ENCODE results near the gene UGP2.
"Not testable (repeated sequence)": the region's sequence is repeated elsewhere in the genome, so short reads cannot be mapped to it uniquely, and the experiment has no call there.

Gene UGP2

DNA sequence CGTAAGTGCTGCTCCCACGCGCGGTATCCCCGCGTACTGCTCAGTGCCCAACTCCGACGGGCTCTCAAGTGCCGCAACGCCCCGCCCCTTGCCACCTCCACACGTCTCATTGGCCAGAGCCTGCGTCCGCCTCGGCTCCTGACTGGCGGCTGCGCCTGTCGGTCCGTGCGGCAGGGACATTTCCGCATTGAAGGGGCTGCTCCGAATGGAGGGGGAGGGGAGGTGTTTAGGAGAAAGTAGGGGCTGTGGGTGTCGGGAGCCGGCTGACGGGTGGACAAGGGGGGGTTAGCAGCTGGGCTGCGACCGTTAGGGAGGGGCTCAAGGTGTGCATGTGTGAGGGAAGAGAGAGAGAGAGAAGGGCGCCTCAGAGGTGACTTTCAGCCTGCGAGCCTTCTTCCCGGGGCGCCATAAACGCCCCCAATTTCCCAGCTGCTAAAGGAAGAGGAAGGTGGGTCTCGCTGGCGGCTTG is 877 bp upstream of the UGP2 start:
- DNase-seq, result peak; percentile 98

DNA sequence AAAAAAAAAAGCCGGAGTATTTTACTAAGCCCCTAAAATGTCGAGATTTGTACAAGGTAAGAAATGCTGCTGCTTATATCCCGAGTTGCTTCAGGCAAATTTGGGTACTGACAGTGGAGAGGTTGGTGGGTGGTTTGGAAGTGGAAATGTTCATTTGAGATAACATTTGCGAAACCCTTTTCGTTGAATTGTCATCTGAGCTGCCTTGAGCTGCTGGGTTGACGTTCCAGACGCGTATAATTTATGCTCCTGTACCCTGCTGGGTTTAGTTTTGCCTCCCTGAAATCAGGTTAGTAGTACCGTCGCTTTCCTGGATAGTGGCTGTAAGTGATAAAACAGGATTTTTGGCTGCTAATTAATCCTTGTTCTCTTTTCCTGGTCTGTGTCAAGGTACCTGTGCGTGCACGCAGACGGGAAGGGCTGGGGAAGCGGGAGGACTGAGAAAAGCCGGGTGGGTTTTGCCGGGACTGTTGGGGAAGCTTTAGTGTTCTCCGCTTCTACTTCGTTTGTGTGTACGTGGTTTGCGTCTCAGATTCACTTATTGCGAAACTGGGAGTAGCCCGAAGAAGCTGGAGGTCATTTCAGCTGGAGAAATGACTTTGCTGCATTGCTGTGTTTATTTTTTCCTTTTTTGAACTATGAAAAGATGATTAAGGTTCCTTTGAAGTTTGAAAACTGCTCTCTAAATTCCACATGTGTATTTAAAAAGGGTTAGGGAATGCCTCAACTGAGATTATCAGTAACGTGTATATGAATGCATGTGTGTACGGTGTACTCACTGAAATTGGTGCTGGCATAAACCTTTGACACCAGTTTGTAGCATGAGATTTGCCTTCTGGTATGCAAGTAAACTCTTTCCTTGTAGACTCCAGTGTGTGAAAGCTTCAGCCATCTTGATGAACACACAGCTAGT is 709 bp downstream of the UGP2 start:
- no peak for DNase-seq

DNA sequence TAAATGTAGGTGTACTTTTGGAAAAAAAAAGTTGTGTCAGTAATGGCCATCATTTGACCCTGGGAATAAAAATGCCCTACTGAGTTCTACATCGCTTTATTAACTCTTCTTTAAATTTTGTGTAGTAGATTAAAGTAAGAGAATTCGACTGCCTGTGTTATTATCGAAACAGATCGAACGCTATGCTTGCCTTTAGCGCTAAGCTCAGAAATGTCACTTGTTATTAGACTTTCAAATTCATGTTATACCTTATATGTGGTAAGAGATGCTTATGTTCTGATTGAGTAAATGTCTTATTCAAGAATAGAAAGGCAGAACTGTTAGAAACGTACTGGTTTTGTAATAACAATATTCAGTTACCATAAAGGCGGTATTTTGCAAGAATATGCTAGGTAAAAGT is 1.4 kb downstream of the UGP2 start:
- DNase-seq, result no peak

DNA sequence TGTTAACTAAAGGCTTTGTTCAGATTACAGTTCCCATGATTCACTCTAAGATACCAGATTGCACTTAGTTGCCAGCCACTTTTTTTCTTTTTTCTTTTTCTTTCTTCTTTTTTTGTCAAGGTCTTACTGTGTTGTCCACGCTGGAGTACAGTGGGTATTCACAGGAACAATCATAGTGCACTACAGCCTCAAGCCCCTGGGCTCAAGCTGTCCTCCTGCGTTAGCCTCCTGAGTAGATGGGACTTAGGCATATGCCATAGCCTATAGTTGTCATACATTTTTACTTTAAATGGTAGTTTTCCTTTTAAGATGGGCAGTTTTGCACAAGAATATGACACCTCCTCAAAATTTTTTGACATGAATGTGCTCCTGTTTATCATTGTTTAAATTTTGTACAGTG is 2.1 kb downstream of the UGP2 start:
- DNase-seq, result no peak

DNA sequence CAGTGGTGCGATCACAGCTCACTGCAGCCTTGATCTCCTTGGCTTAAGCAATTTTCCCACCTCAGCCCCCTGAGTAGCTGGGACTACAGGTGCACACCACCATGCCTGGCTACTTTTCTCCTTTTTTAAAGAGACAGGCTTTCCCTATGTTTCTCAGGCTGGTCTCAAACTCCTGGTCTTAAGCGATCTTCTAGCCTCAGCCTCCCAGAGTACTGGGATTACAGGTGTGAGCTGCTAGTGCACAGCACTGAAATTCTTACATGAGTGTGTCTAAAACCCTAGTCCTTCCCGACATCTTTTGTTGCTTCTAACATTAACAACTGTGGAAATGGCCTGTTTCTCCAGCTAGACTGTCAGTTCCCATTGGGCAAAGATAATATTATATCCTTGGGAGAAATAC is 2.9 kb downstream of the UGP2 start:
- DNase-seq, result no peak

DNA sequence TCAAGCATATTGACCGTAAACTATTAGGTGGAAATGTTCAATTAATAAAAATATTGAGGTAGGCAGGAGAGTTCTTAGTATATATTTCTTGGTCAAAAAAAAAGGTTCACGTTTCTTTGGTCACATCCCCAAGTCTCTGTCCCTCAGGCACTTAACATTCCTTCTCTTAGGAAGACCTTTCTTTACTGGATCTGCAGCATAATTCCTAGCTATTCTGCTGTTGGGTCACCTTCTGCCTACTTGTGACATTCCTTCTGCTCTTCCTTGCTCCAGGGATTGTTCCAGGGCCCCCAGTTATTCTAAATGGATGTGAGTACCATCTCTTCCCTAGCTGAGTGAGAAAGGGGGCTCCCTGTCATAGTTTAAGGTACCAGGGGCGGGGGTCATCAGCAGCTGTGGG is 4.2 kb downstream of the UGP2 start:
- DNase-seq, result no peak

DNA sequence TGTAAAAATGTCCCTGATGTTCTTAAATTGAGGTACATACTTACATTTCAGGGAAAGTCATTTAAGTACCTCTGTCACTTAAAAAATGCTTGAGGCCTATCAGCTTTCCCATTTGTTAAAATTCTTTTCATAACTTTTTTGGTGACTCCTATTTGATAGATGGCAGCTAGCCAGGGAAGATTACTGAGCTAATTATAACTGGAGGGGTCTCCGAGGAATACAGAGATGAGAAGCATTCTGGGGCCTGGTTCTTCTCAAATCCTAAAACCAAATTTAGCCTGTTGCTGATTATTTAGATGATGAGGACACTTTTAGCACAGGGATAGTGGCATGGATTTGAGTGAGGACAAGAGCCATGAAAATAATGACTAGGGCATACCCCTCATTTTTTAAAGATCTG is 4.8 kb downstream of the UGP2 start:
- DNase-seq, result peak; percentile 3

DNA sequence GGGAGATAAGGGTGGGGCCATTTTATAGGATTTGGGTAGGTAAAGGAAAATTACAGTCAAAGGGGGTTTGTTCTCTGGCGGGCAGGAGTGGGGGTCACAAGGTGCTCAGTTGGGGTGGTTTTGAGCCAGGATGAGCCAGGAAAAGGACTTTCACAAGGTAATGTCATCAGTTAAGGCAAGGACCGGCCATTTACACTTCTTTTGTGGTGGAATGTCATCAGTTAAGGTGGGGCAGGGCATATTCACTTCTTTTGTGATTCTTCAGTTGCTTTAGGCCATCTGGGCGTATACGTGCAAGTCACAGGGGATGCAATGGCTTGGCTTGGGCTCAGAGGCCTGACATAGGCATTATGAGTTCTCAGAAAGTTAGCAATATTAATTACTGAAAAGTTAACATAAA is 5.9 kb downstream of the UGP2 start:
- not testable (repeated sequence) for DNase-seq

DNA sequence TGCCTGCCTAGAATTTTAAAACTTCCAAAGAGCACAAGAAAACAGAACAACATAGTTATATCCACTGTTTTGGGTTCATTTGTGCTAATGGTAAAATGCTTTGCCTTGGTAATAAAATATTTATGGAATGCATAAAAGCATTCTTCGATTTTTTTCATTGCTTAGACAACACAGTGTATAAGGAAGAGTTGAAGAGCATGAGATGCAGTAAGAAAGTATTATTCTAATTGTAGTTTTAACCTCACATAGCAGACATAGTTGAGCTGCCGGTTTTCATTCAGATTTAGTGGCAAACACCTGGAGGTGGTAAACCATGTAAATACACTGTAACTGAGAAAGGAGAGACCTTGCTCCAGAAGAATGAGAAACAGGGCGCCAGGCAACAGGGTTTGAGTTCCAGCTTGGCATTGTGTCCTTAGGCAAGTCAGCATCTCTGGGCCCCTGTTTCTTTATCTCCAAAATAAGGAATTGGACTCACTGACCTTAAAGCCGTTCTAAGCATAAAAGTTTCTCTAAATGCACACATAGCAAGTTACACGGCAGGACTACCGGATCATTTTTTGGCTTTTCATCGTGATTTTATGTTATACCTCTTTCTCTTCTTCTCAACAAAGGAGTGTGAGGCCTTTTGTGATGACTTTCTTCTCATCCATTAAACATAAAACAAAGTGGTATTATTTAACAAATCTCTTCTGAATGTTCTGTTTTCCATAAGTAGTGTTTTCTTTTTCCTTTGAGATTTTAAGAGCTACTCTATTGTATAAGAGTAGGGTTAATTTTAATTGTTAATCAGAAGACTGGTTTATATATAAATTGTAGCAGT is 7.9 kb downstream of the UGP2 start:
- no peak for DNase-seq

DNA sequence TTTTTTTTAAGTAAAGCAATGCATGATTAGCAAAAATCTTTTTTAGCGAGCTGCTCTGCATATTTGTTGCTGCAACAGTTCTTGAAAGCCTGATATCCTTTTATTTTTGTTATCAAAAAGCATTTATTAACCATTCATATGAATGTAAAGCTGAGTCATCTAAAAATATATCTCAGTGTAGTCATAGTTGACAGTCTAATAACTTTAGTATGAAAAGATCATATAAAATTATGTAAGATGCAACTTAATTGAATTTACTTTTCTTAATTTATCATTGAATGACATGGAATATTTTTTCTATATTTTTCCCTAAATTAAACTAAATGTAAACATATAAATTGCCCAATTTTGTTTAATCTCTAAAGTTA is 8.5 kb downstream of the UGP2 start:
- DNase-seq, result no peak

DNA sequence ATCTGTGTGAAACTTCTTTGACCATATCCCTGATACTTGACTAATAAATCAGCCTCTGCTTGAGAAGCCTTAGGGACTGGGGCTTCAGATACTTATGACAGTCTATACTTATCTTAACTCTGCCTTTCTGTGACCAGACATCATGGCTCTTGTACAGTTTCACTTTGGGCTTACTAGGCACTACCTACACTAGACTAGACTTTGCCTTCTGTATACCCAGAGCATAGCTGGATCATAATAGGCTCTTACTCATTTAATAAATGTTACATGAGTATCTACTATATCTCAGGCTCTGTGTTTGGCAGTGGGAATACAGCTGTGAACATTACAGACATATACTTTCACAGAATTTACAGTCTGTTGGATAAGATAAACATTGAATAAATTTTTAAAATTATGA is 9.0 kb downstream of the UGP2 start:
- no peak for DNase-seq

DNA sequence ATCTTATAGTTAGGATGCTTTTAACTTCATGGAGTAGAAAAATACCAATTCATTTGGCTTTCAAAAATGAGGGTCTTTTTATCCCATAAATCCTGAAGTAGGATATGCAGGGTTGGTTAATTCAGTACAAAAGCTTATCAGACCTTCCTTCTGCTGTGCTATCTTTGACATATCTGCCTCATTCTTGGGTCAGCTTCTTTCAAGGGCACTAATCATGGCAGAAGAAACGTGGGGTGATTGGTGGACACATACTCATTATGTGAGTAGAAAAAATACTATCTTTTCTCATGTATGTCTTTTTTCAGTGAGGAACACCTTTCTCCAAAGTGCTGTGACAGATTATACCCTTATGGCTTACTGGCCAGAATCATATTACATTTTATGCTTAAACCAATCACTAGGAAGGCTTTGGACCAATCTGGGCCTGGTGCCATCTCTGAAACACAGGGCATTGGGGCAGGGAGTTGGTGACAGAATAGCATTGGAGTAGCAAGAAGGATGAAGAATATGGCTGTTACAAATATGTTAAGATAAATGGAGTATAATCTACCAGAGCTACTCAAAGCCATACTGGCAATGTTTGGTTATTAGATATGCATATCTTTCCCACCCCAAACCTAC is 10.1 kb downstream of the UGP2 start:
- no peak for DNase-seq

DNA sequence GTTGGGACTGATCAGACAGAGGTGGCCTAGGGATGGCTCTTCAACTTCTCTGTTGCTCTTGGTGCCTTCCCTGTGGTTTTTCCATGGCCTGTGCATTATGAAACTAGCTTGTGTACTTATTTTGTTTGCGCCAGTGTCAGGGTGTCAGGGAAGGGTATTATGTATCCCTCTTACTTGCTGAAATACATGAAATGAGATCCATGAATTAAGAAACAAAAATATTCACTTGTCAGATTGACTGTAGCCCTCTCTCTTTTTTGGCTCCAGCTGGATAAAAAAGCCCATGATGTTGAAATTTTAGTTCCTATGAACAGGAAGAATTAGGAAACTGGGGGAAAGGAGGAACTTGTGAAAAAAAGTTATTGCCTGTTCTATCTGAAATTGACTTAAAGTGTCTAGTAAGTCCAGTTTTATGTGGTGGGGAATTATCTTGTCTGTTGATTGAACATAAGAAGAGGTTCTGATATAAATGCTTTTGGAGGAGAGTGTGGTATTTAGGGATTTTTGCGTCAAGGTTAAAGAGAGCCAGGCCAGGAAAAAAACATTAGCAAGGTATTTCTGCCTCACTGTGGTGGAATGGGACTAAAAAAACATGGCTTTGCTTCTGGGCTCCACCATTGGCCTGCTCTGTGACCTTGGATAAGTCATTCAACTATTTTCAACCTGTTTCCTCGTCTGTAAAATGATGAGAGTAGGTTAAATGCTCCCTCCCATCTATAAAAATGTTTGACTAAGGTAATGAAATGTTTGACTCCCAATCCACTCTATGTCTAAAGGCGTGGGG is 12.0 kb downstream of the UGP2 start:
- DNase-seq, result no peak

DNA sequence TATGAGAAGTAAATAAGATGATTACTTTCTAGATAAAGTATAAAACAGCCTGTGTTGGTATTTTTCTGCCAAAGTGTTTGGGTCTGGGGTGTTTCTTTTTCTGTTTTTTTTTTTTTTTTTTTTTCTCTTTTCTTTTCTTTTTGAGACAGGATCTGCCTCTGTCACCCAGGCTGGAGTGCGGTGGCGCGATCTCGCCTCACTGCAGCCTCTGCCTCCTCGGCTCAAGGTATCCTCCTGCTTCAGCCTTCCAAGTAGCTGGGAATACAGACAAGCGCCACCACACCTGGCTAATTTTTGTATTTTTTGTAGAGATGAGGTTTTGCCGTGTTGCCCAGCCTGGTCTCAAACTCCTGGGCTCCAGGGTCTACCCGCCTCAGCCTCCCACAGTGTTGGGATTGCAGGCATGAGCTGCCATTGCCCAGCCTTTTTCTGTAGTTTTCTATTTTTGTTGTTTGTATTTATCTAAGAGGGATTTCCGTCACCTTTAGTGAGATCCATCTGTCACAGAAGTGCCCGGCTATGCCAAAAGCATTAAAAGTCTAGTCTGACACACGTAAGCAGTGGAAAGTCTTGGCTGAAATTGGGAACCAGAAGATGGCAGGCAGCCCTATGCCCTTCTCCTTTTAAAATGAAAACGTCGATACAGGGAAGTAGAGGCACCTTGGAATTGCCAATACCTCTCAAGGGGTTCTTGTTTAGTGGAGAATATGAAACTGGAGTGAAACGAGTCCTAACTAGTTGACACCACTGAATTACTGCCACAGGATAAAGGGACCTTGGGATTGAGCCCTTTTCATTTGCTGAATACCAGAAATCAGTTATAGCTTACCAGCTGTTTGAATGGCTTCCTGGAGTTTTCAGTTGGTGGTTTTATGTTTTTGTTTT is 14.0 kb downstream of the UGP2 start:
- DNase-seq, result no peak

DNA sequence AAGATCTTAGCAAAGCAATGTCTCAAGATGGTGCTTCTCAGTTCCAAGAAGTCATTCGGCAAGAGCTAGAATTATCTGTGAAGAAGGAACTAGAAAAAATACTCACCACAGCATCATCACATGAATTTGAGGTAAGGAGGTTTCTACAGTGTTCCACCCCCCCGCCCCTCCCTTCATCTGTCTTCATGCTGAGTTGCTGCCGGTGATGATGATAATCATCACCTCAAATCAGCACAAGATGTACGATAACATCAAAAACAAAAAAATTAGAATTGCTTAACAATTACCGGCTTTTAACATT is 14.6 kb downstream of the UGP2 start:
- DNase-seq, result no peak

DNA sequence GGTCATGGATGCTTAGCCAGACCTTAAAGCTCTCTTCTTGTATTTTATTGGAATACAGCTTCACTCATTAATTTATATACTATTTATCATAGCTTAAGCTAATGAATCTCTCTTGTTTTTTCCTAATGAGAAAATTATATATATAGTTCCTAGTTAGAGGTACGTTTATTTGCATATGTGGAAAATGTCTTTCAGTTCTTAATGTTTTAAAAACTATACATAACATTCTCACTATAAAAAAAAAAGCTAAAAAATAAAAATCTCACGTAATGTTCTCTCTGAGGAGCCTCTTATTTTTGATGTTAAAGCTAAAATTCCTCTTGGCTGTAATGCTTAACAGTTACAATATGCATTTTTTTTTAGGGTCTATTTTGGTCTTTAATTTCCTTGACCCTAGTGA is 16.6 kb downstream of the UGP2 start:
- no peak for DNase-seq

DNA sequence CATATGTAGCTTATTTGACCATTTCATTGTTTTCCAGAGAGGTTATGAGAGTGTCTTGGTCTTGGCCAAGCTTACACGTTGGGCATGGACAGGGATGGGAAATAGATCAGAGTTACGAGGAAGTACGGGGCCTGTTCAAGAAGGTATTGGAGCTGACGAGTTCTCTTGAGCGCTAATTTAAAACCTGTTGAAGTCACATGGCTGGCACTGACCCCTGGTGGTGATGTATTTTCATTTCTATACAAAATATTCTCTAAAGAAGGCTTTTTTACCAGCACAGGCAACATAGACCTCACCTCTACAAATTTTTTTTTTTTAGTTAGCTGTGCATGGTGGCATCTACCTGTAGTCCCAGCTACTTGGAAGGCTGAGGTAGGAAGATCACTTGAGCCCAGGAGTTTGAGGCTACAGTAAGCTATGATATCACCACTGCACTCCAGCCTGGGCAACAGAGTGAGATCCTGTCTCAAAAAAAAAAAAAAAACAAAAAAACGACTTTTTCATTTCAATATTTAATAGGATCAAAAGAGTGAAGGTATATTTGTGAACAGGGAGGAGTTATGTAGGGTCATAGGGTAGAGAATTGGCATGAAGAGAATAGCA is 19.6 kb downstream of the UGP2 start:
- peak; percentile 11 for DNase-seq

DNA sequence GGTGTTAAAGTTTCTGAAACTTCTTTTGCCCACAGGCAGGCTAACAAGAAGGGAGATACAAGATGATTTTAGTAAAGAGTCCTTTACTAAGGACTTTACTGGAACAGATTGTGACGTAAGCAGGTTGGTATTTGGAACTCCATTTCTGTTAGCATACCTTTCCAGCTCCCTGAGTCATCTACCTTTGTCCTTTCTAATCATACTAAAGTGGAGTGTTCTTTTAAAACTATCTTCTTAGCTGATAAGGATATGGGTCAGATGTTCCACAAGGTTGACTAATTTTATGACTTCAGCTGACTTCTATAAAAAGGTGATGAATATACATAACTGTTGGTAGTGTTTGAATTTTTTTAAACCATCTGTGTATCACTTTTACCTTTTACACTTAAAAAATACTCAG is 21.1 kb downstream of the UGP2 start:
- no peak for DNase-seq

DNA sequence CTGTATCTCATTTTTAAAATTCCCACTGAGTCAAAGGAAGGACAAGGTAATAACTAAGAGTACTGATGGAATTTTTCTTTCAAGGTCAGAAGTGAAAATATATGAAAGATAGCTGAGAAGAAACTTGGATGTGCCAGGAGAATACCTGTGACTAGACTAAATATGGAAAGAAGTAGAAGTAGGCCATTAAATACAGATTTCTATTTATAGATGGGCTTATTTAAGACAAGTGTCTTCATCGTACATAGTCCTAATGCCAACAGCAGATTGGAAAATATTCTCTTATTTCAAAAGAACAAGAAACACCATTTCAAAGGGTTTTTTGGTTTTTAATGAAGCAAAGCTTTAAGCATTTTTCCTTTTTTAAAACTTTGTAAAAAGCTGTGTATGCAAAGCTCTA is 22.0 kb downstream of the UGP2 start:
- no peak for DNase-seq

DNA sequence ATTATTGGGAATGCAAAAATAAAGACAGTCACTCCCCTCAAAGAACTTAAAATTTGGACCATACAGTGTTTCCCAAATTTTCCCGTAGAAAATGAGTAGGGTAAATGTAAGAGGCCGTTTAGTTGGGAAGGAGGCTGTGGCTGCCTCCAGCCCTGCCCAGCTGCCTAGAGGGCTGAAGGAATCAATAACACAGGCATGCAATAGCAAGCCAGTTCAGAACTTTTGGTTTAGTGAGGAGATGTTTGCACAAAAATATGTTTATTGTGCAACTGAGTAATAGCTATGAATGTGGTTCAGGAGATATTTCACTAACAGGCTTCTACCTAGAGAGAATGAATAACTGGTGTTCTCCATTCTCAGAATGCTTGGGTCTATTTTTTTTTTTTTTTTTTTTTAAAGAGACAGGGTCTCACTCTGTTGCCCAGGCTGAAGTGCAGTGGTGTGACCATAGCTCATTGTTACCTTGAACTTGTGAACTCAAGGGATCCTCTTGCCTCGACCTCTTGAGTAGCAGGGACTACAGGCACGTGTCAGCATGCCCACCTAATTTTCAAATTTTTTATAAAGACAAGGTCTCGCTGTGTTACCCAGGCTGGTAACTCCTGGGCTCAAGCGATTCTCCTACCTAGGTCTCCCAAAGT is 23.6 kb downstream of the UGP2 start:
- DNase-seq, result no peak
